Neutrophil (primary cell): Measurements from ENCODE around the gene RGS14.
A peak's percentile ranks its signal among the peaks of the same experiment; 100 is the strongest.

Experiments
- H3K27ac ChIP-seq: fragments of 200-600 bp; sonication (generic); 2 replicates; pipeline ENCODE4 v1.5.1; 2016; ENCODE audit warnings: mild to moderate bottlenecking, moderate library complexity
- H3K27me3 ChIP-seq: fragments of 200-600 bp; sonication (generic); 2 replicates; pipeline ENCODE4 v1.6.0; 2016; ENCODE audit warnings: mild to moderate bottlenecking
- H3K36me3 ChIP-seq: fragments of 200-600 bp; sonication (generic); 2 replicates; pipeline ENCODE4 v1.5.1; 2017
- H3K4me1 ChIP-seq, 2 experiments: fragments of 200-600 bp in 1 of 2; sonication (generic) in 1 of 2; 1 replicate in 1 of 2; 2 replicates in 1 of 2; pipeline versions ENCODE4 v1.5.1 to v1.6.1; 2013 to 2016; ENCODE audit warnings: low read depth in 1 of 2, low read length in 1 of 2, mild to moderate bottlenecking in 1 of 2, moderate library complexity in 1 of 2; ENCODE audit not compliant: control insufficient read depth in 1 of 2, insufficient read depth in 1 of 2
- H3K4me3 ChIP-seq, 2 experiments: fragments of 200-600 bp in 1 of 2; sonication (generic) in 1 of 2; 1 replicate in 1 of 2; 2 replicates in 1 of 2; pipeline ENCODE4 v1.5.1; 2013 to 2016; ENCODE audit warnings: low read depth in 1 of 2, low read length in 1 of 2, mild to moderate bottlenecking in 1 of 2, moderate library complexity in 1 of 2
- H3K9me3 ChIP-seq: fragments of 200-600 bp; sonication (generic); 2 replicates; pipeline ENCODE4 v1.5.1; 2016
- TF ChIP-seq, protein P1 (sequence below): fragments of 200-600 bp; sonication (generic); IDR thresholded peaks from 2 replicates; pipeline ENCODE4 v1.5.1; 2016; ENCODE audit warnings: antibody characterized with exemption

Gene RGS14

DNA sequence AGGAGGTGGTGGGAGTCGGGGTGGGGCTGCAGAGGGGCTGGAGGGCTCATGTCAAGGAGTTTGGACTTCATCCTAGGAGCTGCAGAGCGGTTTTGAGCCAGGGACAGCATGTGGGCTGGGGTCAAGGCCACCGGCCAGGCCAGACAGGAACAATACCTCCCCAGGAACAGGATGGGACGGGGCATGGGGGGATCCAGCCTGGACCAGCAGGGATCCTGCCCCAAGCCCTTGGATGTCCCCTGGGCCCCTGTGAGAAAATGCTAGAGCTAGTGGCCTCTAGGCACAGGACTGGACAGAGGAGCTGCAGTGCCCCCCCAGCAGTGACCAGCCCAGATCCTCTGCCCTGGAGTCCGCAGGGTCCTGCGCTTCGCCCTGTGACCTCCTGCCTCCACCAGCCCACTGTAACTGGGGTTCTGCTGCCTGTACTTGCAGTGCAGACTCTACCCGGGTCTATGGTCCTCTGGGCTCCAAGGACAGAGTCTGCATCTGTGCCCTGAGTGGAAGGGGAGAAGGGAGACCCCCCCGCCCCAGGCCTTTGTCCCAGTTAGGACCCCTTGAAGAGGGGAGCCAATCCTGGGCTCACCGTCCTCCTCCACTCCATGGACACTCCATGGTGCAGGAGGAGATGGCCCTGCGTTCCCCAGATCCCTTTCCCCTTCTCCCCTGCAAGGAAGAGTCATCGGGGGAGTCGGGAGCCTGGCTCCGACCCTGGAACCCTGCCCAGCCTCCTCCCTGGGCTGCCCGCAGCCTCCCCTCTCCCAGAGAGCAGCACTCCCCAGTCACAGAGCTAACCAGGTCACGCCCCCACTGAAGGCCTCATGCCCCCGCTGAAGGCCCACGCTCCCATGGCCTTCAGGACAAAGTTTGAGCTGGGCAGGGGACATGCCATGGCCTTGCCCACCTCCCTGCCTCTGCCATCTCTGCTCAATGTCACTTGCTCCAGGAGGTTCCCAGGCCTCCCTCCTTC is 43.1 kb upstream of the RGS14 start:
- H3K9me3 ChIP-seq, result no peaks in the 10 kb centered on the region
- H3K27ac ChIP-seq, result no peak overlapping the region
- H3K36me3 ChIP-seq, result no peaks in the 10 kb centered on the region
- TF ChIP-seq, protein P1, sequence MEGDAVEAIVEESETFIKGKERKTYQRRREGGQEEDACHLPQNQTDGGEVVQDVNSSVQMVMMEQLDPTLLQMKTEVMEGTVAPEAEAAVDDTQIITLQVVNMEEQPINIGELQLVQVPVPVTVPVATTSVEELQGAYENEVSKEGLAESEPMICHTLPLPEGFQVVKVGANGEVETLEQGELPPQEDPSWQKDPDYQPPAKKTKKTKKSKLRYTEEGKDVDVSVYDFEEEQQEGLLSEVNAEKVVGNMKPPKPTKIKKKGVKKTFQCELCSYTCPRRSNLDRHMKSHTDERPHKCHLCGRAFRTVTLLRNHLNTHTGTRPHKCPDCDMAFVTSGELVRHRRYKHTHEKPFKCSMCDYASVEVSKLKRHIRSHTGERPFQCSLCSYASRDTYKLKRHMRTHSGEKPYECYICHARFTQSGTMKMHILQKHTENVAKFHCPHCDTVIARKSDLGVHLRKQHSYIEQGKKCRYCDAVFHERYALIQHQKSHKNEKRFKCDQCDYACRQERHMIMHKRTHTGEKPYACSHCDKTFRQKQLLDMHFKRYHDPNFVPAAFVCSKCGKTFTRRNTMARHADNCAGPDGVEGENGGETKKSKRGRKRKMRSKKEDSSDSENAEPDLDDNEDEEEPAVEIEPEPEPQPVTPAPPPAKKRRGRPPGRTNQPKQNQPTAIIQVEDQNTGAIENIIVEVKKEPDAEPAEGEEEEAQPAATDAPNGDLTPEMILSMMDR, result no peak
- no peak overlapping the region for H3K4me3 ChIP-seq
- peaks cover 61 to 64% of the 10 kb centered on the region in 2 experiments for H3K4me1 ChIP-seq
- no peaks in the 10 kb centered on the region for H3K27me3 ChIP-seq

DNA sequence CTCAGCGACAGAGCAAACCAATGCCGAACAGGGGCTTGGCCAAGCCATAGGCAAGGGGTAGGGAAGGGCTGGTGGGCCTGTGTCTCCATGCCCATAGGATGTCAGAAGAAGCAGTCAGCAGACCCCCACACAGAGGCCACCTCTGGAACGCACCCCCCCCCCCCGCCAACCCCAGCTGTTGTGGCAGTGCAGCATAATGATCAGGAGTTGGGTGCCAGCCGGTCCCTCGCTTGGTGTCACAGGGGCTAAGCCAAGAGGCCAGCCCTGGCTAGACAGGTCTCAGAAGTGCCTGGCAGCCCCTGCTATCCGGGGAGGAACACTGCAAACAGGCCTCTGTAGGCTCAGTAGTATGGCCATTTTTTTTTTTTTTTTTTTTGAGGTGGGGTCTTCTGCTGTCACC is 42.3 kb upstream of the RGS14 start:
- H3K27ac ChIP-seq, result no peak overlapping the region
- TF ChIP-seq, protein P1, result no peak
- H3K36me3 ChIP-seq, result no peaks in the 10 kb centered on the region
- H3K9me3 ChIP-seq, result no peaks in the 10 kb centered on the region
- H3K4me3 ChIP-seq, result no peak overlapping the region
- no peaks in the 10 kb centered on the region for H3K27me3 ChIP-seq
- H3K4me1 ChIP-seq, result peaks cover 61 to 64% of the 10 kb centered on the region in 2 experiments

DNA sequence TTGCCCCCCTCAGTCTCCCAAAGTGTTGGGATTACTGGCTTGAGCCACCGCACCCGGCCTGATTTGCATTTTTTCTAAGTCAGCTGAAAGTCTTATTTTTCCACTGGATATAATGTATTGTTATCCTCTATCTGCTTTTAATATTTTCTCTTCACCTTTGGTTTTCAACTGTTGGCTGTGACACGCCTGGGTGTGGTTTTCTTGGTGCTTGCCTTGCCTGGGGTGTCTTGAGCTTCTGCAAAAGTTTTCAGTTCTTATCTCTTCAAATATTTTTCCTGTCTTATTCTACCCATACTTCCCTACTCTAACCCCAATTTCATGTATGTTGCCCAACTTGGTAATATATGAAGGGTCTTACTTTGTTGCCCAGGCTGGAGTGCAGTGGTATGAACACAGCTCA is 41.7 kb upstream of the RGS14 start:
- Histone ChIP-seq H3K27me3 (no peaks in the 10 kb centered on the region), H3K4me3 (no peak overlapping the region), H3K4me1 (peaks cover 61 to 64% of the 10 kb centered on the region in 2 experiments), H3K9me3 (no peaks in the 10 kb centered on the region), H3K36me3 (no peaks in the 10 kb centered on the region), H3K27ac (no peak overlapping the region)
- TF ChIP-seq, protein P1, result no peak

DNA sequence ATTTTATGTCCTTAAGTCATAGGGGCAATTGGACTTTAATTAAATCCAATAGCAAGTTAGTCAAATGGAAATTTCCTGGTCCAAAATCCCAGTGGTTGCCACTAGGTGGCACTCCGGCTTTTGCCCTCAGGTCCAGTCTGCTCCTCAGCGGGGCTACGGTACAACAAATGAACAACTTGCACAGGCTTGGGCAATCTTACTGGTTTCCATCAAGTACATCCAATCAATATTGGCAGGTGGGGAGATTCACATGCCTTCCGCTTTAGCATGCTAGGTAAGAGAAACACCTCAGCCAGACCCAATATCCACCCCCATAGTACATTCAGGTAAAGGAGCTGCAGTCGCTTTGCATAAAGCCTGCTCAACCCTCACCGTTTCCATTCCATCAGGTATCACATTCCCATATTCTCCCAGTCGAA is 39.8 kb upstream of the RGS14 start:
- Histone ChIP-seq H3K36me3 (no peaks in the 10 kb centered on the region), H3K4me3 (no peak overlapping the region), H3K27me3 (no peaks in the 10 kb centered on the region), H3K9me3 (no peaks in the 10 kb centered on the region), H3K4me1 (peaks cover 46 to 48% of the 10 kb centered on the region in 2 experiments), H3K27ac (peak overlapping the region; percentile 8)
- TF ChIP-seq, protein P1, result peak; percentile 91

DNA sequence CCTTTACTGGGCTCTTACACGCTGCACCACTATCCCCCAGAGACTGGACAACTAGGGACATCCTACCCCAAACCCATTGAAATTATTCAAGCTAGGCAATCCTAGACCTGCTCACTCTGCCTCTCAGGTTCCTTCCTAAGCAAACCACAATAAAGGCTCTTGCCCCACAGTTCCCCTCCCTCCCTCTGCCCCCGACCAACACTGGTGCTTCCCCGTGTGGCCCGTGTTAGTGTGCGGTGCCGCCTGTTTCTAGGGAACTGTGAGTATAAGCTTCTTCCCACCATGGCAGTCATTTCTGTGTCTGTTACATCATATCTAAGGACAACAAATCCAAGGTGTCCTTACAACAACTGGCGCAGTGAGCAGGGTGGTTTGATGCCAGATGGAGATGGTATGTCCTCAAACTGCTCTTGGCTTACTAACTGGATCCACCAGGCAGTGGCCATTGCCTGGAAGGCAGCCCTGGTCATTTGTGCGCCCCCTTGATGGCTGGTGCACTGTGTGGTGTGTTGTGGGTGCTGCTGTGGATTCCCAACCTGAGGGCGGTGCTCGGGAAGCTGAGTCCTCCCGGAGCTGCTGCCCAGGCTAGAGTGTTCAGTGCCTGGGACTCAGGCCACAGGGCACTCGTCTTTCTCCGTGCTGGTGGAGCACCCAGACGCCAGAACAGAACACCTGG is 37.7 kb upstream of the RGS14 start:
- H3K4me1 ChIP-seq, result peaks cover 43 to 48% of the 10 kb centered on the region in 2 experiments
- H3K36me3 ChIP-seq, result no peaks in the 10 kb centered on the region
- no peaks in the 10 kb centered on the region for H3K9me3 ChIP-seq
- H3K27me3 ChIP-seq, result no peaks in the 10 kb centered on the region
- peak overlapping the region; percentile 74 for H3K27ac ChIP-seq
- TF ChIP-seq, protein P1, result no peak
- peak overlapping the region in 1 of 2 experiments; percentile 42 for H3K4me3 ChIP-seq
